Measurements from ENCODE around the gene SIX1. TPM values are rescaled to one million over a fixed set of nuclear protein-coding genes. Genes with fewer than 3 reads are reported as not detected.

The SIX1 gene
- total RNA-seq, 1 experiment from 2014 or later = 0.32 TPM

DNA sequence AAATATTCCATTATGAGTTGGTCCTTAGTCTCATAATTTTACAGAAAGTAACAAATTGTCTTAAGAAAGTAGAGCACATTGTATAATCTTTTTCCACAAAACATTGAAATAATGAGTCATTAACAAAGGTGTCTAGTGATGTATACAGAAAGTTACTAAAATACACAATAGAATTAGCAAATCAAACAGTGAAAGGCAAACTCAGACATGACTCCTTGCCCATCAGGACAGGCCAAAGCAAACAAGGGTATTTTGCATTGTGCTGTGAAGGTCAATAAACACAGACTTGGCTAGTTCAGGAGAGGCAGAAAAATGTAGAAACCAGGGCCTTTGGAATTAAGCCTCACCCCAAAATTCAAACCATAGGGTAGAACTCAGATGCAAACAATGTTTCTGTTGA, 37.6 kb upstream of the SIX1 start:
- H3K9me3 ChIP-seq = no peaks in the 10 kb centered on the region
- H3K4me3 ChIP-seq (ENCODE audit: low read depth, low read length) = no peak overlapping the region
- Mint-ChIP-seq H3K27ac (ENCODE audit: unreplicated experiment) (no peak overlapping the region), H3K27me3 (ENCODE audit: insufficient read depth, unreplicated experiment) (no peaks in the 10 kb centered on the region), H3K9me3 (ENCODE audit: unreplicated experiment) (no peaks in the 10 kb centered on the region), H3K4me3 (ENCODE audit: unreplicated experiment) (no peak overlapping the region), H3K36me3 (ENCODE audit: insufficient read depth, unreplicated experiment) (no peaks in the 10 kb centered on the region), H3K4me1 (ENCODE audit: low read depth, unreplicated experiment) (no peaks in the 10 kb centered on the region)
- intact Hi-C loops (cut with micrococcal nuclease; ENCODE audit: unreplicated experiment) = no loop called here
- no TSS peak for BruUV-seq (replicated peaks)
- DNase-seq = no peak
- H3K36me3 ChIP-seq (ENCODE audit: control insufficient read depth, insufficient read depth, low read length) = no peaks in the 10 kb centered on the region
- no peaks in the 10 kb centered on the region for H3K27me3 ChIP-seq (replicated peaks; ENCODE audit: control insufficient read depth, insufficient read depth, low read length)
- H3K4me1 ChIP-seq = no peaks in the 10 kb centered on the region
- CTCF ChIA-PET = no interaction called here
- TF ChIP-seq, protein P1, sequence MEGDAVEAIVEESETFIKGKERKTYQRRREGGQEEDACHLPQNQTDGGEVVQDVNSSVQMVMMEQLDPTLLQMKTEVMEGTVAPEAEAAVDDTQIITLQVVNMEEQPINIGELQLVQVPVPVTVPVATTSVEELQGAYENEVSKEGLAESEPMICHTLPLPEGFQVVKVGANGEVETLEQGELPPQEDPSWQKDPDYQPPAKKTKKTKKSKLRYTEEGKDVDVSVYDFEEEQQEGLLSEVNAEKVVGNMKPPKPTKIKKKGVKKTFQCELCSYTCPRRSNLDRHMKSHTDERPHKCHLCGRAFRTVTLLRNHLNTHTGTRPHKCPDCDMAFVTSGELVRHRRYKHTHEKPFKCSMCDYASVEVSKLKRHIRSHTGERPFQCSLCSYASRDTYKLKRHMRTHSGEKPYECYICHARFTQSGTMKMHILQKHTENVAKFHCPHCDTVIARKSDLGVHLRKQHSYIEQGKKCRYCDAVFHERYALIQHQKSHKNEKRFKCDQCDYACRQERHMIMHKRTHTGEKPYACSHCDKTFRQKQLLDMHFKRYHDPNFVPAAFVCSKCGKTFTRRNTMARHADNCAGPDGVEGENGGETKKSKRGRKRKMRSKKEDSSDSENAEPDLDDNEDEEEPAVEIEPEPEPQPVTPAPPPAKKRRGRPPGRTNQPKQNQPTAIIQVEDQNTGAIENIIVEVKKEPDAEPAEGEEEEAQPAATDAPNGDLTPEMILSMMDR (IDR thresholded peaks at IDR 0.05; ENCODE audit: insufficient read depth in 1 of 2, low read depth in 1 of 2, low read length in 1 of 2, severe bottlenecking in 1 of 2, unreplicated experiment in 1 of 2) = no peak
- POLR2A ChIA-PET = no interaction called here

DNA sequence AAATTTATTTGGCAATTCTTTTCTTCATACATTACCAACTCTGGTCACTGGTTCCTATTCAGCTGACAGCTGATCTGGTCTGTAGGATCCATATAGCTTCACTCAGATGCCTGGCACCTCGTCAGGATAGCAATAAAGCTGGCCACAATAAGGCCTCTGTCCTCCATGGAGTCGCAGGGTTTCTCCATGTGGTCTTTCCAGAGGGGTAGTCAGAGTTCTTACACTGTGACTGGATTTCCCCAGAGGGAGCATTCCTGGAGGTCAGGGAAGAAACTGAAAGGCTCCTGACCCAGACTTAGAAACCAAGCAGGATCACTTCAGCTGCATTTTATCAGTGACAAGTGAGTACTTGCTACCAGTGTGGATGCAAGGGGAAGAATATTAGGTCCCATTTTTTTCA, 34.9 kb upstream of the SIX1 start:
- H3K36me3 ChIP-seq (ENCODE audit: control insufficient read depth, insufficient read depth, low read length) = no peaks in the 10 kb centered on the region
- H3K4me1 ChIP-seq = no peaks in the 10 kb centered on the region
- H3K27me3 ChIP-seq (replicated peaks; ENCODE audit: control insufficient read depth, insufficient read depth, low read length) = no peaks in the 10 kb centered on the region
- TF ChIP-seq, protein P1 (IDR thresholded peaks at IDR 0.05; ENCODE audit: insufficient read depth in 1 of 2, low read depth in 1 of 2, low read length in 1 of 2, severe bottlenecking in 1 of 2, unreplicated experiment in 1 of 2) = no peak
- Mint-ChIP-seq H3K4me3 (ENCODE audit: unreplicated experiment) (no peak overlapping the region), H3K4me1 (ENCODE audit: low read depth, unreplicated experiment) (no peaks in the 10 kb centered on the region), H3K9me3 (ENCODE audit: unreplicated experiment) (no peaks in the 10 kb centered on the region), H3K36me3 (ENCODE audit: insufficient read depth, unreplicated experiment) (no peaks in the 10 kb centered on the region), H3K27me3 (ENCODE audit: insufficient read depth, unreplicated experiment) (no peaks in the 10 kb centered on the region), H3K27ac (ENCODE audit: unreplicated experiment) (no peak overlapping the region)
- DNase-seq = no peak
- no peak overlapping the region for H3K4me3 ChIP-seq (ENCODE audit: low read depth, low read length)
- H3K9me3 ChIP-seq = no peaks in the 10 kb centered on the region
- ChIA-PET CTCF (no interaction called here), POLR2A (no interaction called here)
- no TSS peak for BruUV-seq (replicated peaks)
- intact Hi-C loops (cut with micrococcal nuclease; ENCODE audit: unreplicated experiment) = no loop called here

DNA sequence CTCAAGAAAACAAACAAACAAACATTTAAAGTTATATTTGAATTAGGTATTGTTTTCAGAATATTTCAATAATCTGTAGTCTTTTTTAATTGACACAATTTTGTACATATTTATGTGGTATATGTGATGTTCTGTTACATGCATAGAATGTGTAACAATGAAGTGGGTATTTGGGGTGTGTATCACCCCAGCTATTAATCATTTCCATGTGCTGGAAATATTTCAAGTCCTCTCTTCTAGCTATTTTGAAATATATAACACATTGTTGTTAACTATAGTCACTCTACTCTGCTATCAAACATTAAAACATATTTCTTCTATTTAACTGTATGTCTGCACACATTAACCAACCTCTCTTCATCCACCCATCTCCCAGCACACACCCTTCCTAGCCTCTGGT, 32.0 kb upstream of the SIX1 start:
- Mint-ChIP-seq H3K9me3 (ENCODE audit: unreplicated experiment) (no peaks in the 10 kb centered on the region), H3K27ac (ENCODE audit: unreplicated experiment) (no peak overlapping the region), H3K4me3 (ENCODE audit: unreplicated experiment) (no peak overlapping the region), H3K4me1 (ENCODE audit: low read depth, unreplicated experiment) (no peaks in the 10 kb centered on the region), H3K36me3 (ENCODE audit: insufficient read depth, unreplicated experiment) (no peaks in the 10 kb centered on the region), H3K27me3 (ENCODE audit: insufficient read depth, unreplicated experiment) (no peaks in the 10 kb centered on the region)
- intact Hi-C loops (cut with micrococcal nuclease; ENCODE audit: unreplicated experiment) = no loop called here
- Histone ChIP-seq H3K4me3 (ENCODE audit: low read depth, low read length) (no peak overlapping the region), H3K27me3 (replicated peaks; ENCODE audit: control insufficient read depth, insufficient read depth, low read length) (no peaks in the 10 kb centered on the region), H3K36me3 (ENCODE audit: control insufficient read depth, insufficient read depth, low read length) (no peaks in the 10 kb centered on the region), H3K4me1 (no peaks in the 10 kb centered on the region), H3K9me3 (no peaks in the 10 kb centered on the region)
- no peak for DNase-seq
- CTCF ChIA-PET = no interaction called here
- BruUV-seq (replicated peaks) = no TSS peak
- POLR2A ChIA-PET = no interaction called here
- TF ChIP-seq, protein P1 (IDR thresholded peaks at IDR 0.05; ENCODE audit: insufficient read depth in 1 of 2, low read depth in 1 of 2, low read length in 1 of 2, severe bottlenecking in 1 of 2, unreplicated experiment in 1 of 2) = no peak
